GM12878 (cell line): ENCODE results near the gene CDHR2. TPM values are rescaled to one million over a fixed set of nuclear protein-coding genes. Genes with fewer than 3 reads are reported as not detected.

ENCODE experiments used
- CBFB ChIP-seq: IDR thresholded peaks from 2 replicates; pipeline ENCODE4 v1.6.1; 2016; ENCODE audit warnings: antibody characterized with exemption, low read depth
- CBX3 ChIP-seq: fragments of 200-600 bp; sonication (generic); IDR thresholded peaks from 2 replicates; pipeline ENCODE4 v1.6.1; 2016; ENCODE audit warnings: low read depth, borderline replicate concordance
- CEBPB ChIP-seq, 2 experiments: fragments of 150-350 bp in 1 of 2; IDR thresholded peaks; 2 replicates each; pipeline ENCODE4 v1.6.1; 2012 to 2014; ENCODE audit warnings: low read depth in 2 of 2, low read length in 2 of 2, borderline replicate concordance in 1 of 2, inconsistent platforms in 1 of 2
- EZH2 ChIP-seq: IDR thresholded peaks from 2 replicates; pipeline ENCODE4 v1.6.1; 2012; ENCODE audit warnings: low read depth, mild to moderate bottlenecking, control low read depth, inconsistent platforms, low read length, borderline replicate concordance; ENCODE audit not compliant: control insufficient read depth
- FOXK2 ChIP-seq: fragments of 450-650 bp; IDR thresholded peaks from 2 replicates; pipeline ENCODE4 v1.6.1; 2017; ENCODE audit warnings: mild to moderate bottlenecking, moderate library complexity
- GABPA ChIP-seq: IDR thresholded peaks from 2 replicates; pipeline ENCODE4 v1.6.1; 2014; ENCODE audit warnings: antibody characterized with exemption, low read depth, mild to moderate bottlenecking, inconsistent platforms
- KDM1A ChIP-seq: fragments of 200-600 bp; sonication (generic); IDR thresholded peaks from 2 replicates; pipeline ENCODE4 v1.6.1; 2016; ENCODE audit warnings: borderline replicate concordance
- NKRF ChIP-seq: fragments of 450-650 bp; conservative IDR thresholded peaks from 2 replicates; pipeline ENCODE4 v1.6.1; 2017; ENCODE audit warnings: mild to moderate bottlenecking, moderate library complexity
- TBL1XR1 ChIP-seq: IDR thresholded peaks from 2 replicates; pipeline ENCODE4 v1.6.1; 2012; ENCODE audit warnings: low read depth, low read length, improper control_type of control experiment
- ZNF622 ChIP-seq: fragments of 450-650 bp; IDR thresholded peaks from 2 replicates; pipeline ENCODE4 v1.6.1; 2017; ENCODE audit warnings: mild to moderate bottlenecking, inconsistent platforms
- polyA plus RNA-seq, 11 experiments: library from polyadenylated mRNA; depleted of rRNA in 4 of 11; unstranded in 6 of 11; stranded (reverse) in 5 of 11; fragments of >200 nt; fragmentation: Nextera tagmentation in 4 of 11; fragmentation: Illumina TruSeq in 1 of 11; extraction: Ambion mirVana in 4 of 11; extraction: Trizol in 1 of 11; gene quantifications; 1 replicate in 1 of 11; 2 replicates in 10 of 11; pipeline versions ENCODE4 v1.2.1 to v1.2.3, GENCODE V29; 2011 to 2016; ENCODE audit warnings: inconsistent platforms in 2 of 11, missing spikeins in 2 of 11, low read depth in 1 of 11
- total RNA-seq, 4 experiments: library from RNA; depleted of rRNA in 3 of 4; stranded (reverse); fragments of >200 nt in 3 of 4; fragmentation: Illumina TruSeq in 1 of 4; extraction: Trizol in 1 of 4; gene quantifications; 2 replicates each; pipeline versions ENCODE4 v1.2.1 to v1.2.3, GENCODE V29; 2013 to 2021
- TF ChIP-seq, protein P1 (sequence below): IDR thresholded peaks from 2 replicates; pipeline ENCODE4 v1.6.1; 2011; ENCODE audit warnings: mild to moderate bottlenecking, low read depth, low read length, moderate library complexity; ENCODE audit not compliant: insufficient replicate concordance

The CDHR2 gene
- total and polyA plus RNA-seq, 10 of the 15 experiments (the other 5 are each of a cell fraction or from before 2014, with no cell fraction given), result 0.03 to 0.46 (median 0.06) TPM; not detected in 5

- TF ChIP-seq CEBPB (IDR thresholded peaks at IDR 0.05; ENCODE audit: borderline replicate concordance in 1 of 2, low read depth in 2 of 2, low read length in 2 of 2) (no peak), KDM1A (no peak), NKRF (no peak), CBFB (no peak), ZNF622 (no peak), GABPA (no peak), CBX3 (no peak), TBL1XR1 (no peak), EZH2 (no peak), FOXK2 (no peak)
- TF ChIP-seq, protein P1, sequence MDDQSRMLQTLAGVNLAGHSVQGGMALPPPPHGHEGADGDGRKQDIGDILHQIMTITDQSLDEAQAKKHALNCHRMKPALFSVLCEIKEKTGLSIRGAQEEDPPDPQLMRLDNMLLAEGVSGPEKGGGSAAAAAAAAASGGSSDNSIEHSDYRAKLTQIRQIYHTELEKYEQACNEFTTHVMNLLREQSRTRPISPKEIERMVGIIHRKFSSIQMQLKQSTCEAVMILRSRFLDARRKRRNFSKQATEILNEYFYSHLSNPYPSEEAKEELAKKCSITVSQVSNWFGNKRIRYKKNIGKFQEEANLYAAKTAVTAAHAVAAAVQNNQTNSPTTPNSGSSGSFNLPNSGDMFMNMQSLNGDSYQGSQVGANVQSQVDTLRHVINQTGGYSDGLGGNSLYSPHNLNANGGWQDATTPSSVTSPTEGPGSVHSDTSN, result no peak
Measured at GRCh38 chr5:176578391-176578808, 29.3 kb downstream of the CDHR2 start (continued).
